ENCODE data around the gene PIPOX.

DNA sequence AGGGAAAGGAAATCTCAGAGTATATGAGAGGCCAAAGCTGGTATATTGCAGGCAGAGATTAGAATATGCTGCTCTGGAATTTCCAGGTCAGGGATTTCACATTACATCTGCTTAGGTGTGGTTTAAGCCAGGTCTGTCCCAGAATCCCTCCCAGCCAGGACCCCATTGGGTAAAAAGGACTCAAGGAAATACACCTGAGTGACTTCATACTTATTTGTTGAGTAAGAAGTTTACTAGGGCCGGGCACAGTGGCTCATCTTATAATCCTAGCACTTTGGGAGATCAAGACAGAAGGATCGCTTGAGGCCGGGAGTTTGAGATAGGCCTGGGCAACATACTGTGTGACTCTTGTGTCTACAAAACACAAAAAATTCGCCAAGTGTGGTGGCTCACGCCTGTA, 7.2 kb downstream of the PIPOX start:
- TF ChIP-seq, protein P1, sequence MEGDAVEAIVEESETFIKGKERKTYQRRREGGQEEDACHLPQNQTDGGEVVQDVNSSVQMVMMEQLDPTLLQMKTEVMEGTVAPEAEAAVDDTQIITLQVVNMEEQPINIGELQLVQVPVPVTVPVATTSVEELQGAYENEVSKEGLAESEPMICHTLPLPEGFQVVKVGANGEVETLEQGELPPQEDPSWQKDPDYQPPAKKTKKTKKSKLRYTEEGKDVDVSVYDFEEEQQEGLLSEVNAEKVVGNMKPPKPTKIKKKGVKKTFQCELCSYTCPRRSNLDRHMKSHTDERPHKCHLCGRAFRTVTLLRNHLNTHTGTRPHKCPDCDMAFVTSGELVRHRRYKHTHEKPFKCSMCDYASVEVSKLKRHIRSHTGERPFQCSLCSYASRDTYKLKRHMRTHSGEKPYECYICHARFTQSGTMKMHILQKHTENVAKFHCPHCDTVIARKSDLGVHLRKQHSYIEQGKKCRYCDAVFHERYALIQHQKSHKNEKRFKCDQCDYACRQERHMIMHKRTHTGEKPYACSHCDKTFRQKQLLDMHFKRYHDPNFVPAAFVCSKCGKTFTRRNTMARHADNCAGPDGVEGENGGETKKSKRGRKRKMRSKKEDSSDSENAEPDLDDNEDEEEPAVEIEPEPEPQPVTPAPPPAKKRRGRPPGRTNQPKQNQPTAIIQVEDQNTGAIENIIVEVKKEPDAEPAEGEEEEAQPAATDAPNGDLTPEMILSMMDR (IDR thresholded peaks at IDR 0.05; ENCODE audit: low read length) = no peak
- no peak for TF ChIP-seq EZH2phosphoT487 (IDR thresholded peaks at IDR 0.05; ENCODE audit: low read length)

Data from MM.1S (cell line).